GM19463 (cell line): ENCODE measurements around the gene DHRS12.

Source experiments
- ATAC-seq: cut with Tn5 transposase; IDR thresholded peaks from one replicate; pipeline ENCODE4 v1.9.1; 2021; ENCODE audit warnings: mild to moderate bottlenecking, moderate library complexity; ENCODE audit not compliant: unreplicated experiment

DHRS12 gene

GRCh38 chr13:51764184-51765141, 39.5 kb downstream of the DHRS12 start:
- peak; percentile 71 for ATAC-seq

DNA sequence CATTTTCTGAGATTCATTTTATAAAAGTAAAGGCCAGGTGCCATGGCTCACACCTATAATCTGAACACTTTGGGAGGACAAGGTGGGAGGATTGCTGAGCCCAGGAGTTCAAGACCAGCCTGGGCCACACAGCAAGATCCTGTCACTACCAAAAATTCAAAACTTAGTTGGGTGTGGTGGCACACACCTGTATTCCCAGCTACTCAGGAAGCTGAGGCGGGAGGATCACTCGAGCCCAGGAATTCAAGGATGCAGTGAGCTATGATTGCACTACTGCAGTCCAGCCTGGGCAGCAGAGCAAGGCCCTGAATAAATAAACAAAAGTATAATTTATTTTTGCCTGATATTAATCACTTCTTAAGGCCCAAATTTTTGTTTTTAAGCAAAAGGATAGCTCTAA, 40.5 kb downstream of the DHRS12 start:
- no peak for ATAC-seq

DNA sequence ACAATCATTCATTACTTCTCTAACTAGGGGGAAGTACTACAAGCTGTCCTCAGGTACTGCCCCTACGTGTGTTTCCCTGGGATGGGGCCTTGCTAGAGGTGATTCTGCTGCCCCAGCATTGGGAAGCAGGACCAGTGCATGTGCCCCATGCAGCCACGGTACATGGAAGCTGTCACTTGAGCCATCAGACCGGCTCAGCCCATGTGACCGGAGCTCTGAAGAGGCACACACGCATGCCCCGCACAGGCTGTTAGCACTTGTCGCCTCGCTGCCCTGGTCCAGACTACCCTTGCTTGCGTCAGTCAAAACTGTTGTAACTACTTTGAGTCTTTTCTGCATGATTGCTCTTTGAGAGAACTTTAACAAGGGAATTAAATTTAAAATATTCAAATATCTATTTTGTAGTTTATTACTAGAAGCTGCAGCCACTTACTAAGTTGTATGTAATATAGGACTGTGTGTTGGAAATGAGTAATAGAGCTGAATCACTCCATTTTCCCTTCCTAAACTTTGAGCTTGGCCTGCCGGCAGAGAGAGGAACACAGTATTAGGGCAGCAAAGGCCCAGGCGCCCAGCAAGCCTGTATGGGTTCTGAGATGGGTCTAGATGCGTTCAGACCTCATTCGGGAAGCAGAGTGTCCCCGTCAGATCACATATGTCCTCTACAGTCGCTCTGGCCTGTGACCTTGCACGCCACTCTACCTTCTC, 42.2 kb downstream of the DHRS12 start:
- ATAC-seq, result no peak

- ATAC-seq, result no peak
These were observed 43.4 kb downstream of the DHRS12 start for GRCh38 chr13:51760592-51760991.

DNA sequence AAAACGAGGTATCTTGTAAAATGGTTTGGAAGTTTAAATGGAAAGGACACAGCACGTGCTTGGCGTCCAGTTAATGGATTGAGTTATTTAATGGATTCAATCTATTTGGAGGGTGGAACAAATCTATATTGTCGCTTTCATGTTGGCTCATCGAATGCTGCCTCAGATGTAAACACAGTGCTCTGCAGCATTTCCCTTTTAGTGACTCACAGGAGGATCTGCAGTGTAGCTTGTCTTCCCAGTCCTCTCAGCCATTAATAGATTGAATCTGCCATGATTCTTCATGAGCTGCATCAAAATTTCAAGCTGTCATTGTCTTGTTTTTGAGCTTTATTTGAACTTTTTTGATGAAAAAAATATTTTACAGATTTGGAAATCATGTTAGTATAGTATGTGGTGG, 44.7 kb downstream of the DHRS12 start:
- ATAC-seq, result no peak

- ATAC-seq, result no peak
These were observed 45.3 kb downstream of the DHRS12 start for GRCh38 chr13:51758691-51759090.

GRCh38 chr13:51756651-51757050, 47.3 kb downstream of the DHRS12 start:
- ATAC-seq, result no peak

- no peak for ATAC-seq
These were observed 56.2 kb downstream of the DHRS12 start for GRCh38 chr13:51747438-51748434.

GRCh38 chr13:51746802-51747201, 57.2 kb downstream of the DHRS12 start:
- no peak for ATAC-seq

DNA sequence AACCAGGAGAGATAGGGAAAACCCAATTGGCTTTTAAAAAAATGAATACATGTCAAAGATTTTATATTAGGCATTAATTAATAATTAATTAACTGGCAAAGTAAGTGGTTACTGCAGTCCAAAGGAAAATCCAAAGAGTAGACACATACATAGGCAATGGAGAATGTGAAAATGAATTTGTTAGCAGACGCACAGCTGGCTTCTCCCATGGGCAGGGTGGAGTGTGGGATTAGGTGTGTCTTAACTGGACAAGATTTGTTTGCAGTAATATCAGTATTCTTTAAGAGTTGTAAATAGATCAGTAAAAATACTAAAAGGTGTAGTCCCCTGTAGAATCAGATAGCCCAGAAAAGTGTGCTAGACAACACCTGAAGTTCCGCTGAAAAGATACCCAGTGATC, 58.7 kb downstream of the DHRS12 start:
- no peak for ATAC-seq

DNA sequence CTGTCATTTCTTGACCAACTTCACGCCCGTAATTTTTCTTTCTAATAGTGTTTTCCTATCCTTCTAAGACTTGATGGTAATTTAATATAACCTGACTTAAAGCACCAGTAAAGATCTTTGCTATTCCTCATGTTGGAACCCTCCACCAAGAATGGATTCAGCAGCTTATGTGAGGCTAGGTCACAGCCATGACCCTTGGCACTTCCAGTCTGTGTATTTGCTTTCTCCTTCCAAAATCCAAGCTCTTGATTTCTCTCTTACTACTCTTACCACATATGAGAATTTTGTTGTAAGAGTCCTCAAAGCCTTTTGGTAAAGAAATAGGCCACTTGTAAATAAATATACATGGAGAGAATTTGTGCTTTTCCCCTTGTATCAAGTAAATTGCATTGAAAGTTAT, 61.4 kb downstream of the DHRS12 start:
- ATAC-seq, result no peak

- ATAC-seq, result no peak
These were observed 61.9 kb downstream of the DHRS12 start for GRCh38 chr13:51742031-51742430.

GRCh38 chr13:51740698-51741097, 63.3 kb downstream of the DHRS12 start:
- no peak for ATAC-seq

- ATAC-seq, result no peak
These were observed 64.8 kb downstream of the DHRS12 start for GRCh38 chr13:51739027-51739764.

GRCh38 chr13:51738226-51738905, 65.6 kb downstream of the DHRS12 start:
- no peak for ATAC-seq

DNA sequence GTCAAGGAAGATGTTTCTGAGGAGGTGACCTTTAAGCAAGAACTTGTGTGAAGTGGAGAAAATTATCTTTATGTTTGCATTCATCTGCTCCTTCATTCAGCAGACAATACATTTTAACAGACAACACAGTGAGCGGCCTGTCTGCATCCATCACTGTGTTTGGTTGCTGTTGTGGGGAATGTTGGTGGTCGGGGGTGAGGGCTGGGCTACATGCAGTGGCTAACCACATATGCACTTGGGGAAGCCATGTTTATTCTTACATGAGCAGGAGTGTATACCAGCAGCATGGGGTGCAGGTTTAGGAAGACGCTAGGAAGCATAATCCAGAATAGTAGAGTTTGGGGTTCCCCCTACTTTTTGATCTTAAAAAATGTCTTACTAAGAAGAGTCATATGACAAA, 66.4 kb downstream of the DHRS12 start:
- ATAC-seq, result no peak

DNA sequence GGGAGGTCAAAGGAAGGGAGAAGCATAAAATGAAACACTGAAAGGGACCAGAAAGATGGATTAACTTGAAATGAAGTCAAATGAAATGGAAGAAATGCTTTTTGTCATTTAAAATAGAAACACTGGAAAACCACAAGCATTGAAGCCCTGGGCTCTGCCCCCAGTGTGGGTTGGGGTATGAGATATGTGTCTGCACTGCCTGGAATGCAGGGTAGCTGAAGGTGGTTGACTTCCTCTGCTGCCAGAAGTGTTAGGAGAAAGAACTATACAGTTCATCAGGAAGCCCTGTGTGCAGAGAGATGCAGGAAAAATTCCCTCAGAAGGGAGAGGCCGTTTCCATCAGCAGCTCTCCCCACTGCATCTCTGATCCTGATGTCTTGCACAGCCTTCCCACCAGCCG, 69.2 kb downstream of the DHRS12 start:
- no peak for ATAC-seq

GRCh38 chr13:51733374-51734298, 70.3 kb downstream of the DHRS12 start:
- no peak for ATAC-seq

- ATAC-seq, result no peak
These were observed 72.2 kb downstream of the DHRS12 start for GRCh38 chr13:51731759-51732158.
